IPS-20b (cell line): ENCODE measurements around the gene GPR137C.
"Not testable (repeated sequence)": the region's sequence is repeated elsewhere in the genome, so short reads cannot be mapped to it uniquely, and the experiment has no call there.

Source experiments
- H3K27ac ChIP-seq: one replicate; pipeline ENCODE4 v1.5.1; 2013; ENCODE audit warnings: low read length
- H3K27me3 ChIP-seq: 2 replicates; pipeline ENCODE4 v1.6.1; 2013; ENCODE audit warnings: mild to moderate bottlenecking, low read length, inconsistent platforms; ENCODE audit not compliant: insufficient read depth
- H3K36me3 ChIP-seq: 2 replicates; pipeline ENCODE4 v1.6.1; 2013; ENCODE audit warnings: low read depth, mild to moderate bottlenecking, inconsistent platforms, low read length, moderate library complexity; ENCODE audit not compliant: insufficient read depth
- H3K4me1 ChIP-seq: 2 replicates; pipeline ENCODE4 v1.6.1; 2013; ENCODE audit warnings: mild to moderate bottlenecking, control low read depth, inconsistent platforms, low read length, moderate library complexity; ENCODE audit not compliant: insufficient read depth
- H3K4me3 ChIP-seq: 2 replicates; pipeline ENCODE4 v1.5.1; 2013; ENCODE audit warnings: mild to moderate bottlenecking, low read length, inconsistent platforms
- H3K9ac ChIP-seq: 2 replicates; pipeline ENCODE4 v1.6.1; 2013; ENCODE audit warnings: low read depth, mild to moderate bottlenecking, inconsistent platforms, low read length, moderate library complexity
- H3K9me3 ChIP-seq: 2 replicates; pipeline ENCODE4 v1.6.1; 2013; ENCODE audit warnings: mild to moderate bottlenecking, low read depth, low read length, inconsistent platforms; ENCODE audit not compliant: insufficient read depth

Gene GPR137C

DNA sequence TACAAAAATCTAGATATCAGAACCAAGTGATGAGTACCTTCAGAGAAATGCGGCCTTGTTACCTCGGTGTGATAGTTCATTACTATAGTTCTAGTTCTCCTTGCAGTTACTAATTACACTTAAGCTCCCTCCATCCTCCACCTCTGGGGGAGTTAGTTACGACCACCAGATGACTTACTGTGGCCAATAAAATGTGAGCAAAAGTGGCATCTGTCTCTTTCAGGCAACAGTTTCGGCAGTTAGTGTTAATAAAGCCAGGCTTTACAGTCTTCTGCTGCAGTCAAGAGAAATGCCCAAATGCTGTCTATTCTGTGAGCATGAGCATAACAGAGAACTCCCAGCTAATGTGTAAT lies 6.3 kb upstream of the GPR137C start:
- no peak overlapping the region for H3K4me3 ChIP-seq

DNA sequence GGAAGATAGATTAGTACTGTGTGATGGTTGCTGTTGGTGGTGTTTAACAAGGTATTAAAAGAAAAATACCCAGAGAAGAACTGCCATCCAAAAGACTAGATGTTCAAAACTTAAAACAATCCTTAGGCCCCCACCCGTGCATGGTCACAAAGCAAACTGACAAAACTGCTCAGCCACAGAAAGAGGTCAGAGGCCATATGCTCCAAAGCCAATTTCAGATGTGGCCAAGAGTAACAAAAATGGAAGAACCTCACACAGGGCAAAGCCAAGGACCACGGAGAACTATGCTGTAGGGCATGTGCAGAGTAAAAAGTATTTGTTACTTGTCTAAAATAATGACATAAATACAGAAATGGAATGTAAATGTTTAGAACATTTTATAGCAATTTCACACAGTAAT lies 5.6 kb upstream of the GPR137C start:
- no peaks in the 10 kb centered on the region for H3K27me3 ChIP-seq
- H3K9me3 ChIP-seq: no peaks in the 10 kb centered on the region
- no peak overlapping the region for H3K4me3 ChIP-seq
- peaks cover 2% of the 10 kb centered on the region; the same call in 1 of the 2 replicates for H3K4me1 ChIP-seq
- no peak overlapping the region for H3K27ac ChIP-seq
- H3K36me3 ChIP-seq: peaks cover 6% of the 10 kb centered on the region; the same call in 1 of the 2 replicates
- H3K9ac ChIP-seq: no peak overlapping the region

More for the DNA sequence above, 6.3 kb upstream of the GPR137C start:
- Histone ChIP-seq H3K9ac (no peak overlapping the region), H3K4me1 (peaks cover 2% of the 10 kb centered on the region; the same call in 1 of the 2 replicates), H3K27me3 (no peaks in the 10 kb centered on the region), H3K27ac (no peak overlapping the region), H3K9me3 (no peaks in the 10 kb centered on the region), H3K36me3 (peaks cover 9% of the 10 kb centered on the region; the same call in 1 of the 2 replicates)

DNA sequence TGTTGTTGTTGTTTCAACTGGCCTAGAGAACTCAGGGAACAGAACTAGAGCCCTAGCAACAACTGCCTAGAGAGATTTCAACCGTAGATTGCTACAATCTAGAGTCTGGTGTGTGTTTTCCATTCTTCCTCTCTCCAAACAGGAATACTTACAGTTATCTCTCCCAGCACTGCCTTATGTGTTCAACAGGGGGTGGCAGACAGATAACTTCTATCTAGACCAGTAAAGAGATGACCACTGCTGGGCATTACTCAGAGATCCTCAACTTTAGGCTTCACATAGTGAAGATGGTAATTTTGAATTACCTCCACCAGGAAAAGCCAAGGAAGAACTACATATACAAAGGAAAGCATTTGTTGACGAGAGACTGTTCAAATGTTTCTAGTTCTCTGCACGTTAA lies 5.1 kb upstream of the GPR137C start:
- Histone ChIP-seq H3K27me3 (no peaks in the 10 kb centered on the region), H3K9me3 (no peaks in the 10 kb centered on the region), H3K4me1 (peaks cover 2% of the 10 kb centered on the region; the same call in 1 of the 2 replicates), H3K36me3 (peaks cover 1% of the 10 kb centered on the region; the same call in 1 of the 2 replicates), H3K4me3 (no peak overlapping the region), H3K9ac (no peak overlapping the region), H3K27ac (no peak overlapping the region)

DNA sequence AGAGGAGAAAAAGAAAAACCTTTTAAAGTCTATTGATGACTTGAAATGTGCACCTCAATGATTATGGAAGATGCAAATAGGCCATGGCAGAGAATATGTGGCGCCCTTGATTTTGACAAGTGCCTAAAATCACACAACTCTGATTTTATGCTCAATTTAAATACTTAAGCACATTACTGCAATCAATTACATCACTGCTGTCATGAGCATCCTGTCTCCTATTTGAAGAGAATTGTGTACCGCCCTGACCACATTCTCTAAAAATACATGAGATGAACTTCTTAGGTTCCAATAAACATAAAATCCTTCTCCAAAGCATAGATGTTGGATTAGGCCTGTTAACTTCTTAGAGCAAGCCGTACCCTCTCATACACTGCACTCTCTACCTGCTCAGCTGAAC lies 2.0 kb upstream of the GPR137C start:
- H3K9me3 ChIP-seq: no peaks in the 10 kb centered on the region
- no peaks in the 10 kb centered on the region for H3K36me3 ChIP-seq
- peaks cover 6% of the 10 kb centered on the region; the same call in 1 of the 2 replicates for H3K4me1 ChIP-seq
- no peak overlapping the region for H3K27ac ChIP-seq
- H3K4me3 ChIP-seq: peak overlapping the region; percentile 77; the same call in 1 of the 2 replicates
- no peak overlapping the region; the same call in 1 of the 2 replicates for H3K9ac ChIP-seq
- peaks cover 16% of the 10 kb centered on the region for H3K27me3 ChIP-seq

DNA sequence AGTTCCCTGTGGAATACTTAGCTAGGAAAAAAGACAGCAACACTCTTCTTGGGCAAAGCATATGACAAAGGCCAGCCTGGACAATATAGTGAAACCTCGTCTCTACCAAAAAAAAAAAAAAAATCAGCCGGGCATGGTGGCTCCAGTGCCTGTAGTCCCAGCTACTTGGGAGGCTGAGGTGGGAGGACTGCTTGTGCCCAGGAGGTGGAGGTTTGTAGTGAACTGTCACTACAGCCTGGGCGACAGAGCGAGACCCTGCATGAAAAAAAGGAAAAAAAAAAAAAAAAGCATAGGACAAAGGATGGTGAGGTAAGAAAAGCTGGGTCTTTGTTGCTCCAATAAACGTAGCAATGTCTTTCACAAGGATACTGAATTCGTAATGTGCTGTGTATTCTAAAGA lies 1.4 kb upstream of the GPR137C start:
- H3K9me3 ChIP-seq: no peaks in the 10 kb centered on the region
- H3K36me3 ChIP-seq: no peaks in the 10 kb centered on the region
- H3K9ac ChIP-seq: peak overlapping the region; percentile 81; the same call in 1 of the 2 replicates
- H3K27me3 ChIP-seq: peaks cover 16% of the 10 kb centered on the region
- H3K4me1 ChIP-seq: peaks cover 6% of the 10 kb centered on the region; the same call in 1 of the 2 replicates
- H3K4me3 ChIP-seq: peak overlapping the region; percentile 77
- H3K27ac ChIP-seq: no peak overlapping the region

DNA sequence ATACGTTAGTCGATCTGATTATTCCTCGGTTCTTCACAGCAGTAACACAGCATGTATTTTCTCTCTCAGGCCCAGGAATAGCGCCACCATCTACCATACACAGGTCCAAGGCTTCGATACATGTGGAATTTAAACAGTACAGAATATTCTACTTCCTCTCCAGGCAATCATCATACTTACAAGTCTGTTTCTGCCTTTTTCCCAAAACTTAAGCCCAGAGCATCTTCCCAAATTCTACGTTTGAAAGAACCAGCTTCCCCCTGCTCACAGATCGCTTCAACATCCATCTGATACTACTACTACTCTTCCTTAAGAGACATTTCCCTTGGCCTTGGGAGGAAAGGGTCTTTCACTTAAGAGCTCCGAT lies 957 bp upstream of the GPR137C start:
- Histone ChIP-seq H3K4me1 (peaks cover 6% of the 10 kb centered on the region; the same call in 1 of the 2 replicates), H3K4me3 (peak overlapping the region; percentile 77), H3K27ac (no peak overlapping the region), H3K9ac (peak overlapping the region; percentile 81), H3K9me3 (no peaks in the 10 kb centered on the region), H3K27me3 (peaks cover 16% of the 10 kb centered on the region), H3K36me3 (no peaks in the 10 kb centered on the region)

DNA sequence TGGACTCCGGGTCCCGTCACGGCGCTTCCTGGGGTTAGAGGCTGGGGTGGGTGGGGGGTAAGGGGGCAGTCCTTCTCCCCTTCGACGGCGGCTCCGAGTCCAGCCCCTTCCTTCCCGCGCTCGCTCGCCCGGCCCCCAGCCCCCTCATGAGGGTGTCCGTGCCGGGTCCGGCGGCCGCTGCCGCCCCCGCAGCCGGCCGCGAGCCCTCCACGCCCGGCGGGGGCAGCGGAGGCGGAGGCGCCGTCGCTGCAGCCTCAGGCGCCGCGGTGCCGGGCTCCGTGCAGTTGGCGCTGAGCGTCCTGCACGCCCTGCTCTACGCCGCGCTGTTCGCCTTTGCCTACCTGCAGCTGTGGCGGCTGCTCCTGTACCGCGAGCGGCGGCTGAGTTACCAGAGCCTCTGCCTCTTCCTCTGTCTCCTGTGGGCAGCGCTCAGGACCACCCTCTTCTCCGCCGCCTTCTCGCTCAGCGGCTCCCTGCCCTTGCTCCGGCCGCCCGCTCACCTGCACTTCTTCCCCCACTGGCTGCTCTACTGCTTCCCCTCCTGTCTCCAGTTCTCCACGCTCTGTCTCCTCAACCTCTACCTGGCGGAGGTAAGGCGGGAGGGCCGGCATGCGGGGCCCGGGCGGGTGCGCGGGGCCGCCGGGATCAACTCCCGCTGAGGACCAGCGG lies 500 bp downstream of the GPR137C start:
- Histone ChIP-seq H3K27me3 (peaks cover 16% of the 10 kb centered on the region), H3K9ac (peak overlapping the region; percentile 76; the same call in 1 of the 2 replicates), H3K27ac (no peak overlapping the region), H3K4me1 (peaks cover 6% of the 10 kb centered on the region; the same call in 1 of the 2 replicates), H3K4me3 (peak overlapping the region; percentile 77), H3K9me3 (no peaks in the 10 kb centered on the region), H3K36me3 (no peaks in the 10 kb centered on the region)

DNA sequence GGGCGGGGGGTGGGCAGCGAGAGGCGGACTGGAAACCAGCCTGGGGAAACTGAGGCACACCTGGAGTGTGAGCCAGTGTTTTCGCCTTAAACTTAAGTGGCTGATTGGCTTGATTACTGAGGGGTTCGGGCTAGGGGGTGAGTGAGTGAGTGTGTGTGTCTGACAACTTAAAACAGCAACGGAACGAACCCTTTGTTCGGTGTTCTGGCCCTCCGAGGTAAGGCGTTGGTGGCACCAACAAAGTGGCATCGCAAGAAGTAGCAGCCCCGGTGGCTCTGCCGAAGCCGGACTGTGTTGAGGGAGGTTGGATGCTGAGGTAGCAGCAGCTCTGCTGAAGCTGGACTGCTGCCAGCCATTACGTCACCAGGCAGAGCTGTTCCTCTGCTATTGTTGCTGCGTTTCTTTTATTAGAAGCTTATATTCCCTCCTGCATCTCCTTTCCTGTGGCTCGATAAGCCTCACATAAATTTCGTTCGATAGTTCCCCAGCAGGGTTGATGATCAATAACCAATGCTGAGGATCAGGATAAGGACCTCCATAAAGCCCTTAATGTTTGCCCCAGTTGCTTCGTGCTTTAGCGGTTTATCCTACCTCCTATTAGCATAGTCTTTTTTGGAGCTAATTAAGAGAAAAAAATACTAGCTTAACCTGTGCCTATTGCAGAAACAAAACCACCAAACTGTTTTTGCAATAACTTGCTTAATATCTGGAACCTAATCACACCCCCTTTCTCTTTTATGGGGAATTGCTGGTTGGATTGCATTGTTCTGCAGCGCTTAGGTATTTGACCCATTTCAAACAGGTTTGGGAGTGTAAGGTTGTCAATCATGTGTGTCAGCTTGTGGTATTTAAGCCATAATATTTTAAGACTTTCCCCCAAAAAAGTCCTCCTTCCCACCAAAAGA lies 1.3 kb downstream of the GPR137C start:
- Histone ChIP-seq H3K9me3 (no peaks in the 10 kb centered on the region), H3K27me3 (peaks cover 16% of the 10 kb centered on the region), H3K4me3 (peak overlapping the region; percentile 77), H3K36me3 (no peaks in the 10 kb centered on the region), H3K9ac (peak overlapping the region; percentile 76; the same call in 1 of the 2 replicates), H3K4me1 (peaks cover 6% of the 10 kb centered on the region; the same call in 1 of the 2 replicates), H3K27ac (no peak overlapping the region)

DNA sequence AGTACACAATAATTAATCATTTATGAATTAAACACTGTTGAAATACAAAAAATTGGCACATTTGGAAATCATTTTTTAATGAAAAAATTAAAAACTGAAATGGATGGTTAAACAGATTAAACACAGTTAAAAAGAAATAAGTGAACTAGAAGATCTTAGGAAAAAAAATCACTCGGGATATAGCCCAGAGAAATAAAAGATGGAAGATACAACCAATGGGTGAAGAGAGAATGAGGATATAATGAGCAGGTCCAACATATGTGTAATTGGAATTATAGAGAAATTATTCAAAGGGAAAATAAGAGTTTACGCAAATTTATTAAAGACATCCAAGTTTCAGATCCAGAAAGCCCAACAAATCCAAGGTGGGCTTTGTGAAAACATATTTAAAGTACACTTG lies 6.1 kb downstream of the GPR137C start:
- H3K4me1 ChIP-seq: peaks cover 4% of the 10 kb centered on the region; the same call in 1 of the 2 replicates
- H3K4me3 ChIP-seq: no peak overlapping the region
- H3K27me3 ChIP-seq: peaks cover 14% of the 10 kb centered on the region
- H3K9me3 ChIP-seq: no peaks in the 10 kb centered on the region
- no peak overlapping the region for H3K9ac ChIP-seq
- no peak overlapping the region for H3K27ac ChIP-seq
- no peaks in the 10 kb centered on the region for H3K36me3 ChIP-seq

DNA sequence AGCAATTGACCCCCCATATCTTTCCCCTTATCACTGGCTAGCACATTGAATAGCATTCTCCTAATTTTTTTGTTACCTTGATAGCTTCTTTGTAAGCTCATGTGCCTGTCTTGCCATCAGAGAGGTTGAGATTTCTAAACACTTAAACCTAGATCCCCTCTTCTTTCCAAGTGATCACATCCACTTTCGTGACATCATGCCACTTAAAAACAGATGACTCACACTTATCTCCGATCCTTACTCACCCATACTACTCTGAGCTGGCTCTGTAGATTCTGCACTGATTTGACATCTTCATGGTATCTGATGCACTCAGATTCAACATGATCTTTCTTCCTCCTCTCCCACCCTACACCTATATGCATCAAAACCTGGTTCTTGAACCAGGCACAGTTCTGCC lies 10.5 kb downstream of the GPR137C start:
- no peaks in the 10 kb centered on the region for H3K9me3 ChIP-seq
- H3K36me3 ChIP-seq: no peaks in the 10 kb centered on the region
- no peaks in the 10 kb centered on the region for H3K4me1 ChIP-seq
- H3K27me3 ChIP-seq: no peaks in the 10 kb centered on the region
- H3K4me3 ChIP-seq: no peak overlapping the region
- H3K27ac ChIP-seq: no peak overlapping the region
- H3K9ac ChIP-seq: no peak overlapping the region

DNA sequence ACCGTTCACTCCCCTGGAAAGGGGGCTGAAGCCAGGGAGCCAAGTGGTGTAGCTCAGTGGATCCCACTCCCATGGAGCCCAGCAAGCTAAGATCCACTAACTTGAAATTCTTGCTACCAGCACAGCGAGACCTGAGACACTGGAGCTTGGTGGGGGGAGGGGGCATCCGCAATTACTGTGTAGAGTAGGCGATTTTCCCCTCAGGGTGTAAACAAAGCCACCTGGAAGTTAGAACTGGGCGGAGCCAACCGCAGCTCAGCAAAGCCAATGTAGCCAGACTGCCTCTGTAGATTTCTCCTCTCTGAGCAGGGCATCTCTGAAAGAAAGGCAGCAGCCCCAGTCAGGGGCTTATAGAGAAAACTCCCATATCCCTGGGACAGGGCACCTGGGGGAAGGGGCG lies 15.8 kb downstream of the GPR137C start:
- H3K9me3 ChIP-seq: peaks cover 32% of the 10 kb centered on the region
- not testable (repeated sequence) for H3K4me3 ChIP-seq, H3K27me3 ChIP-seq, H3K36me3 ChIP-seq, H3K9ac ChIP-seq, H3K27ac ChIP-seq, H3K4me1 ChIP-seq
